Measurements from ENCODE around the gene DBT. TPM values are rescaled to one million over a fixed set of nuclear protein-coding genes. Genes with fewer than 3 reads are reported as not detected.
"Not testable (repeated sequence)": the region's sequence is repeated elsewhere in the genome, so short reads cannot be mapped to it uniquely, and the experiment has no call there.

DBT gene
- total and polyA plus RNA-seq, 2 experiments from 2014 or later = 5.8 to 9.3 TPM

- Histone ChIP-seq H3K9me3 (ENCODE audit: low read depth) (no peaks in the 10 kb centered on the region), H3K36me3 (peaks cover 33% of the 10 kb centered on the region), H3K27ac (no peak overlapping the region), H3K4me1 (ENCODE audit: low read depth) (no peaks in the 10 kb centered on the region), H3K27me3 (no peaks in the 10 kb centered on the region), H3K4me3 (no peak overlapping the region)
- DNase-seq (ENCODE audit: low read depth in 1 of 2, low spot score in 1 of 2) = no peak
- no peak for TF ChIP-seq CTCF (IDR thresholded peaks at IDR 0.05; ENCODE audit: low read depth, low read length)
Measured at GRCh38 chr1:100206301-100206700, 43.3 kb downstream of the DBT start.

DNA sequence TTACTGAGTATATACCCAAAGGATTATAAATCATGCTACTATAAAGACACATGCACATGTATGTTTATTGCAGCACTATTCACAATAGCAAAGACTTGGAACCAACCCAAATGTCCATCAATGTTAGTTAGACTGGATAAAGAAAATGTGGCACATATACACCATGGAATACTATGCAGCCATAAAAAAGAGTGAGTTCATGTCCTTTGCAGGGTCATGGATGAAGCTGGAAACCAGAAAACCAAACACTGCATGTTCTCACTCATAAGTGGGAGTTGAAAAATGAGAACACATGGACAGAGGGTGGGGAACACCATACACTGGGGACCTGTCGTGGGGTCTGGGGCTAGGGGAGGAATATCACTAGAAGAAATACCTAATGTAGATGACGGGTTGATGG, 44.0 kb downstream of the DBT start:
- H3K9me3 ChIP-seq (ENCODE audit: low read depth); DNase-seq (ENCODE audit: low read depth in 1 of 2, low spot score in 1 of 2); H3K4me3 ChIP-seq; H3K27me3 ChIP-seq; H3K4me1 ChIP-seq (ENCODE audit: low read depth); H3K27ac ChIP-seq: not testable (repeated sequence)
- H3K36me3 ChIP-seq = peaks cover 25% of the 10 kb centered on the region

DNA sequence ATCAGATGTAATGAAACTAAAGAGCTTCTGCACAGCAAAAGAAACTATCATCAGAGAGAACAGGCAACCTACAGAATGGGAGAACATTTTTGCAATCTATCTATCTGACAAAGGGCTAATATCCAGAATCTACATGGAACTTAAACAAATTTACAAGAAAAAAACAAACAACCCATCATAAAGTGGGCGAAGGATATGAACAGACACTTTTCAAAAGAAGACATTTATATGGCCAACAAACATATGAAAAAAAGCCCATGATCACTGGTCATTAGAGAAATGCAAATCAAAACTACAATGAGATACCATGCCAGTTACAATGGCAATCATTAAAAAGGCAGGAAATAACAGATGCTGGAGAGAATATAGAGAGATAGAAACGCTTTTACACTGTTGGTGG, 44.5 kb downstream of the DBT start:
- not testable (repeated sequence) for DNase-seq (ENCODE audit: low read depth in 1 of 2, low spot score in 1 of 2); H3K4me1 ChIP-seq (ENCODE audit: low read depth); H3K27me3 ChIP-seq; H3K4me3 ChIP-seq; H3K27ac ChIP-seq; H3K9me3 ChIP-seq (ENCODE audit: low read depth)
- H3K36me3 ChIP-seq = peaks cover 23% of the 10 kb centered on the region

DNA sequence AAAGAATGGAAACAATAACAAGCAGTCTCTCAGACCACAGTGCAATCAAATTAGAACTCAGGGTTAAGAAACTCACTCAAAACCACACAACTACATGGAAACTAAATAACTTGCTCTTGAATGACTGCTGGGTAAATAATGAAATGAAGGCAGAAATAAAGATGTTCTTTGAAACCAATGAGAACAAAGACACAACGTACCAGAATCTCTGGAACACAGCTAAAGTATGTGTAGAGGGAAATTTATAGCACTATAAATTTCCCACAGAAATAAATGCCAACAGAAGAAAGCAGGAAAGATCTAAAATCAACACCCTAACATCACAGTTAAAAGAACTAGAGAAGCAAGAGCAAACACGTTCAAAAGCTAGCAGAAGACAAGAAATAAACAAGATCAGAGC, 46.9 kb downstream of the DBT start:
- not testable (repeated sequence) for H3K9me3 ChIP-seq (ENCODE audit: low read depth); DNase-seq (ENCODE audit: low read depth in 1 of 2, low spot score in 1 of 2); H3K4me3 ChIP-seq; H3K27me3 ChIP-seq; H3K4me1 ChIP-seq (ENCODE audit: low read depth); H3K27ac ChIP-seq
- H3K36me3 ChIP-seq = peaks cover 20% of the 10 kb centered on the region

- not testable (repeated sequence) for H3K27me3 ChIP-seq; H3K4me3 ChIP-seq; H3K4me1 ChIP-seq (ENCODE audit: low read depth); H3K9me3 ChIP-seq (ENCODE audit: low read depth); DNase-seq (ENCODE audit: low read depth in 1 of 2, low spot score in 1 of 2)
- Histone ChIP-seq H3K36me3 (peaks cover 11% of the 10 kb centered on the region), H3K27ac (peak overlapping the region; percentile 3)
Measured at GRCh38 chr1:100200060-100200459, 49.6 kb downstream of the DBT start.

- Histone ChIP-seq H3K27me3 (no peaks in the 10 kb centered on the region), H3K4me1 (ENCODE audit: low read depth) (no peaks in the 10 kb centered on the region), H3K27ac (no peak overlapping the region), H3K9me3 (ENCODE audit: low read depth) (no peaks in the 10 kb centered on the region), H3K36me3 (peaks cover 15% of the 10 kb centered on the region), H3K4me3 (no peak overlapping the region)
- TF ChIP-seq CTCF (IDR thresholded peaks at IDR 0.05; ENCODE audit: low read depth, low read length) = no peak
- no peak for DNase-seq (ENCODE audit: low read depth in 1 of 2, low spot score in 1 of 2)
Measured at GRCh38 chr1:100198596-100198995, 51.0 kb downstream of the DBT start.

DNA sequence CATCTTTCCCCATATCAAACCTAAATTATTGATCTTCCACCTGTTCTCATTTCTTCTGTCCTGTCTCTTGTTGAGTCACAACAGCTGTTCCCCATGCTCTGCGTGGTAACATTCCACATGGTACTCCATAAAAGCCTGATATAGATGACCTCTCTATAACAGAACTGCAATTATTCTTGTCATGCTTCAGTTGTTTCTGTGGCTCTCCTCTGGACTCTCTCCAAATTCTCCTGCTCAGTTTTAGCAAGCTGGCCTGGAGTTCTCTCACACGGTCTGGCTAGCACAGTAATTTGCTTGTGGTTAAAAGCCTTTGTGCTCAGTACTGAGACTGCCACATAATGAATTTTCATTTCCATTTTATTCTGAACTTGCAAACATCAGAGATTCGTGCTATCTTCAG, 61.0 kb downstream of the DBT start:
- Histone ChIP-seq H3K27me3 (no peaks in the 10 kb centered on the region), H3K27ac (peak overlapping the region; percentile 19), H3K4me1 (ENCODE audit: low read depth) (no peaks in the 10 kb centered on the region), H3K36me3 (no peaks in the 10 kb centered on the region), H3K9me3 (ENCODE audit: low read depth) (no peaks in the 10 kb centered on the region), H3K4me3 (no peak overlapping the region)
- peak in 1 of 2 donors; percentile 91 for DNase-seq (ENCODE audit: low read depth in 1 of 2, low spot score in 1 of 2)
- no peak for TF ChIP-seq CTCF (IDR thresholded peaks at IDR 0.05; ENCODE audit: low read depth, low read length)

DNA sequence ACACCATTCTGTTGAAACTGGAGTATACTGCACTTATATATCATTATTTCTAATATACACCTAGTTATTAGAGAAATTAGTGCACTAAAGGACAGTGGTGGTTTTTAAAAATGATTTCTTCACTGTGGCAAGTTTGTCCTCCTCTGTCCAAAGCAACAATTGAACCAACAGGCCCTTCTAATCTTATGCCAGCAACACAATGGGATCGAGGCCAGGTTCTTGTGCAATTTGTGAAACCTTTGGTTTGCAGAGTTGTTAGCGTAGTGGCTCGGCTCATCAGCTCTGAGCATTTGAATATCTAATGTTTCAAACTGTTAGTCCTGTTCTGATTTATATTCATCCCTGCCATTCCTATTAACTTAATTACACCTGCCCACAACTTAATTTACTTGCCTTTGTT, 61.7 kb downstream of the DBT start:
- Histone ChIP-seq H3K4me3 (no peak overlapping the region), H3K9me3 (ENCODE audit: low read depth) (no peaks in the 10 kb centered on the region), H3K27ac (peak overlapping the region; percentile 19), H3K27me3 (no peaks in the 10 kb centered on the region), H3K4me1 (ENCODE audit: low read depth) (no peaks in the 10 kb centered on the region), H3K36me3 (no peaks in the 10 kb centered on the region)
- no peak for TF ChIP-seq CTCF (IDR thresholded peaks at IDR 0.05; ENCODE audit: low read depth, low read length)
- peak in 1 of 2 donors; percentile 92 for DNase-seq (ENCODE audit: low read depth in 1 of 2, low spot score in 1 of 2)
